ENCODE data around the gene AUP1. TPM values are rescaled to one million over a fixed set of nuclear protein-coding genes. Genes with fewer than 3 reads are reported as not detected.

Gene AUP1
- total and polyA plus RNA-seq, 2 experiments from 2014 or later: 98.7 to 105 TPM

DNA sequence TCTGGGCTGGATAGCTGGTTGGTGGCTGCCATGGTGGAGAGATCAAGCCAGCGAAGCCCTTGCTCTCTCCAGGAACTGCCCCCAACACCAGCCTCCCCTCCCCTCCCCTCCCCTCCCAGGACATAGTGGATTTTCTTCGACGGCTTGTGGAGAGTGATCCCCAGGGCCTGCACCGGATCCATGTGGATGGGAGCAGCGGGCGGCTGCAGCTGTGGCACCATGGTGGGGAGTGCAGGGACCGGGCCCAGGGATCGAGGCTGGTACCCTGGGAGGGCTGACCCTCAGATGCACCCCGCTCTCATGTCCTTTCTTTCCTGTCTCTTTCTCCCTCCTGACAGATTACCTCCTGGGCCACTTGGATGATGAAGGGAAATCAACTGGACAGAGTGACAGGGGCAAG, 39.6 kb downstream of the AUP1 start (continued):
- TF ChIP-seq ZNF462 (CRISPR knock-in tag; IDR thresholded peaks at IDR 0.05) (no peak), POLR2AphosphoS5 (IDR thresholded peaks at IDR 0.05; ENCODE audit: low read depth) (no peak), CREB1 (CRISPR knock-in tag; IDR thresholded peaks at IDR 0.05; ENCODE audit: low read depth) (no peak), NANOG (IDR thresholded peaks at IDR 0.05; ENCODE audit: borderline replicate concordance) (no peak), EZH2 (IDR thresholded peaks at IDR 0.05; ENCODE audit: low read depth, unreplicated experiment) (no peak)
- TF ChIP-seq, protein P1, sequence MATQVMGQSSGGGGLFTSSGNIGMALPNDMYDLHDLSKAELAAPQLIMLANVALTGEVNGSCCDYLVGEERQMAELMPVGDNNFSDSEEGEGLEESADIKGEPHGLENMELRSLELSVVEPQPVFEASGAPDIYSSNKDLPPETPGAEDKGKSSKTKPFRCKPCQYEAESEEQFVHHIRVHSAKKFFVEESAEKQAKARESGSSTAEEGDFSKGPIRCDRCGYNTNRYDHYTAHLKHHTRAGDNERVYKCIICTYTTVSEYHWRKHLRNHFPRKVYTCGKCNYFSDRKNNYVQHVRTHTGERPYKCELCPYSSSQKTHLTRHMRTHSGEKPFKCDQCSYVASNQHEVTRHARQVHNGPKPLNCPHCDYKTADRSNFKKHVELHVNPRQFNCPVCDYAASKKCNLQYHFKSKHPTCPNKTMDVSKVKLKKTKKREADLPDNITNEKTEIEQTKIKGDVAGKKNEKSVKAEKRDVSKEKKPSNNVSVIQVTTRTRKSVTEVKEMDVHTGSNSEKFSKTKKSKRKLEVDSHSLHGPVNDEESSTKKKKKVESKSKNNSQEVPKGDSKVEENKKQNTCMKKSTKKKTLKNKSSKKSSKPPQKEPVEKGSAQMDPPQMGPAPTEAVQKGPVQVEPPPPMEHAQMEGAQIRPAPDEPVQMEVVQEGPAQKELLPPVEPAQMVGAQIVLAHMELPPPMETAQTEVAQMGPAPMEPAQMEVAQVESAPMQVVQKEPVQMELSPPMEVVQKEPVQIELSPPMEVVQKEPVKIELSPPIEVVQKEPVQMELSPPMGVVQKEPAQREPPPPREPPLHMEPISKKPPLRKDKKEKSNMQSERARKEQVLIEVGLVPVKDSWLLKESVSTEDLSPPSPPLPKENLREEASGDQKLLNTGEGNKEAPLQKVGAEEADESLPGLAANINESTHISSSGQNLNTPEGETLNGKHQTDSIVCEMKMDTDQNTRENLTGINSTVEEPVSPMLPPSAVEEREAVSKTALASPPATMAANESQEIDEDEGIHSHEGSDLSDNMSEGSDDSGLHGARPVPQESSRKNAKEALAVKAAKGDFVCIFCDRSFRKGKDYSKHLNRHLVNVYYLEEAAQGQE (IDR thresholded peaks at IDR 0.05; ENCODE audit: unreplicated experiment): no peak
- TF ChIP-seq, protein P2, sequence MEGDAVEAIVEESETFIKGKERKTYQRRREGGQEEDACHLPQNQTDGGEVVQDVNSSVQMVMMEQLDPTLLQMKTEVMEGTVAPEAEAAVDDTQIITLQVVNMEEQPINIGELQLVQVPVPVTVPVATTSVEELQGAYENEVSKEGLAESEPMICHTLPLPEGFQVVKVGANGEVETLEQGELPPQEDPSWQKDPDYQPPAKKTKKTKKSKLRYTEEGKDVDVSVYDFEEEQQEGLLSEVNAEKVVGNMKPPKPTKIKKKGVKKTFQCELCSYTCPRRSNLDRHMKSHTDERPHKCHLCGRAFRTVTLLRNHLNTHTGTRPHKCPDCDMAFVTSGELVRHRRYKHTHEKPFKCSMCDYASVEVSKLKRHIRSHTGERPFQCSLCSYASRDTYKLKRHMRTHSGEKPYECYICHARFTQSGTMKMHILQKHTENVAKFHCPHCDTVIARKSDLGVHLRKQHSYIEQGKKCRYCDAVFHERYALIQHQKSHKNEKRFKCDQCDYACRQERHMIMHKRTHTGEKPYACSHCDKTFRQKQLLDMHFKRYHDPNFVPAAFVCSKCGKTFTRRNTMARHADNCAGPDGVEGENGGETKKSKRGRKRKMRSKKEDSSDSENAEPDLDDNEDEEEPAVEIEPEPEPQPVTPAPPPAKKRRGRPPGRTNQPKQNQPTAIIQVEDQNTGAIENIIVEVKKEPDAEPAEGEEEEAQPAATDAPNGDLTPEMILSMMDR (conservative IDR thresholded peaks at IDR 0.05; ENCODE audit: low read depth in 2 of 2): no peak
